HG02623 (cell line): ENCODE results near the gene SEMA3G.

ENCODE experiments used
- ATAC-seq: cut with Tn5 transposase; IDR thresholded peaks from one replicate; pipeline ENCODE4 v1.9.1; 2021; ENCODE audit warnings: moderate library complexity; ENCODE audit not compliant: unreplicated experiment

The SEMA3G gene

GRCh38 chr3:52454938-52455282 is 10.0 kb upstream of the SEMA3G start:
- no peak for ATAC-seq

- no peak for ATAC-seq
Observed at GRCh38 chr3:52454250-52454937, 9.5 kb upstream of the SEMA3G start.

GRCh38 chr3:52453496-52454249 is 8.8 kb upstream of the SEMA3G start, which contains the start of gene TNNC1:
Gene TNNC1, minus strand, starts transcription at chr3:52454041. Its CDS starts 26 bp downstream, at chr3:52454015.
- ATAC-seq = no peak

GRCh38 chr3:52452570-52453221 is 7.8 kb upstream of the SEMA3G start:
- ATAC-seq = no peak

GRCh38 chr3:52452126-52452525 is 7.2 kb upstream of the SEMA3G start:
- no peak for ATAC-seq

GRCh38 chr3:52451237-52452083 is 6.6 kb upstream of the SEMA3G start:
- no peak for ATAC-seq

- no peak for ATAC-seq
Observed at GRCh38 chr3:52450489-52451236, 5.8 kb upstream of the SEMA3G start.

- ATAC-seq = no peak
Observed at GRCh38 chr3:52447512-52448355, 2.8 kb upstream of the SEMA3G start.

- ATAC-seq = no peak
Observed at GRCh38 chr3:52446631-52447511, 2.0 kb upstream of the SEMA3G start.

GRCh38 chr3:52446042-52446441 is 1.1 kb upstream of the SEMA3G start:
- no peak for ATAC-seq

- no peak for ATAC-seq
Observed at GRCh38 chr3:52443791-52444687, 864 bp downstream of the SEMA3G start.

GRCh38 chr3:52443268-52443610 is 1.7 kb downstream of the SEMA3G start:
- no peak for ATAC-seq

GRCh38 chr3:52442409-52443267 is 2.3 kb downstream of the SEMA3G start:
- no peak for ATAC-seq

- ATAC-seq = no peak
Observed at GRCh38 chr3:52441772-52442332, 3.1 kb downstream of the SEMA3G start.

- no peak for ATAC-seq
Observed at GRCh38 chr3:52441091-52441771, 3.7 kb downstream of the SEMA3G start.

- no peak for ATAC-seq
Observed at GRCh38 chr3:52440671-52441070, 4.2 kb downstream of the SEMA3G start.
